ENCODE data around the gene SDCCAG8.

SDCCAG8 gene

GRCh38 chr1:243378669-243379068, 122.8 kb downstream of the SDCCAG8 start:
- TF ChIP-seq, protein P1, sequence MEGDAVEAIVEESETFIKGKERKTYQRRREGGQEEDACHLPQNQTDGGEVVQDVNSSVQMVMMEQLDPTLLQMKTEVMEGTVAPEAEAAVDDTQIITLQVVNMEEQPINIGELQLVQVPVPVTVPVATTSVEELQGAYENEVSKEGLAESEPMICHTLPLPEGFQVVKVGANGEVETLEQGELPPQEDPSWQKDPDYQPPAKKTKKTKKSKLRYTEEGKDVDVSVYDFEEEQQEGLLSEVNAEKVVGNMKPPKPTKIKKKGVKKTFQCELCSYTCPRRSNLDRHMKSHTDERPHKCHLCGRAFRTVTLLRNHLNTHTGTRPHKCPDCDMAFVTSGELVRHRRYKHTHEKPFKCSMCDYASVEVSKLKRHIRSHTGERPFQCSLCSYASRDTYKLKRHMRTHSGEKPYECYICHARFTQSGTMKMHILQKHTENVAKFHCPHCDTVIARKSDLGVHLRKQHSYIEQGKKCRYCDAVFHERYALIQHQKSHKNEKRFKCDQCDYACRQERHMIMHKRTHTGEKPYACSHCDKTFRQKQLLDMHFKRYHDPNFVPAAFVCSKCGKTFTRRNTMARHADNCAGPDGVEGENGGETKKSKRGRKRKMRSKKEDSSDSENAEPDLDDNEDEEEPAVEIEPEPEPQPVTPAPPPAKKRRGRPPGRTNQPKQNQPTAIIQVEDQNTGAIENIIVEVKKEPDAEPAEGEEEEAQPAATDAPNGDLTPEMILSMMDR (IDR thresholded peaks at IDR 0.05): no peak
- H3K36me3 ChIP-seq (ENCODE audit: control insufficient read depth, insufficient read depth, low read length): no peaks in the 10 kb centered on the region
- H3K4me3 ChIP-seq (ENCODE audit: low read depth, low read length): no peak overlapping the region
- H3K4me1 ChIP-seq: no peaks in the 10 kb centered on the region
- H2AFZ ChIP-seq: no peak overlapping the region
- no peaks in the 10 kb centered on the region for H3K27me3 ChIP-seq (ENCODE audit: control insufficient read depth, insufficient read depth, low read length)
- H3K9ac ChIP-seq: no peak overlapping the region
- H3K4me2 ChIP-seq (ENCODE audit: low read length): no peak overlapping the region
- no peaks in the 10 kb centered on the region for H3K79me2 ChIP-seq
- H3K9me3 ChIP-seq (ENCODE audit: control insufficient read depth, low read length): no peaks in the 10 kb centered on the region
- no peak overlapping the region for H3K27ac ChIP-seq

- H3K4me2 ChIP-seq (ENCODE audit: low read length): no peak overlapping the region
- no peaks in the 10 kb centered on the region for H3K27me3 ChIP-seq (ENCODE audit: control insufficient read depth, insufficient read depth, low read length)
- no peak overlapping the region for H2AFZ ChIP-seq
- no peak overlapping the region for H3K9ac ChIP-seq
- no peaks in the 10 kb centered on the region for H3K36me3 ChIP-seq (ENCODE audit: control insufficient read depth, insufficient read depth, low read length)
- H3K27ac ChIP-seq: no peak overlapping the region
- TF ChIP-seq, protein P1 (IDR thresholded peaks at IDR 0.05): no peak
- no peaks in the 10 kb centered on the region for H3K4me1 ChIP-seq
- no peak overlapping the region for H3K4me3 ChIP-seq (ENCODE audit: low read depth, low read length)
- H3K9me3 ChIP-seq (ENCODE audit: control insufficient read depth, low read length): no peaks in the 10 kb centered on the region
- no peaks in the 10 kb centered on the region for H3K79me2 ChIP-seq
Observed at GRCh38 chr1:243379208-243379607, 123.4 kb downstream of the SDCCAG8 start.

DNA sequence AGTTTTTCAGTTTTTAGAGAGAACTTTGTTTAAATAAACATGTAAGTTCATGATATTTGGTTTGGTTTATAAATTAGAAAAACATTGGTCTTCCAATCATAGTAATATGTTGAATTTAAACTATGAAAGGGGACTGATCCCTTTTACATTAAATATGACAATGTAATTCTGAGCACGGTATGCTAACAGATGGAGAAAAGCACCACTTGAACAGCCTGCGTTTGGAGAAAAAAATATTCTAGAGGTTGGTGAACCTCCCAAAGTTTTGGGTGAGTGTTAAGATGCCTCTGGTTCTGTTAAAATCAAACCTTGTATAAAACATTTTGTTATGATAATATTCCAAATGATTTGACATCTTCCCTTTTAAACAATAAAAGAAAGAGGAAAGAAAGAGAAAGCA, 123.9 kb downstream of the SDCCAG8 start:
- Histone ChIP-seq H3K27me3 (ENCODE audit: control insufficient read depth, insufficient read depth, low read length) (no peaks in the 10 kb centered on the region), H3K4me3 (ENCODE audit: low read depth, low read length) (no peak overlapping the region), H3K4me2 (ENCODE audit: low read length) (no peak overlapping the region), H3K9me3 (ENCODE audit: control insufficient read depth, low read length) (no peaks in the 10 kb centered on the region), H3K4me1 (no peaks in the 10 kb centered on the region), H3K79me2 (no peaks in the 10 kb centered on the region), H3K36me3 (ENCODE audit: control insufficient read depth, insufficient read depth, low read length) (no peaks in the 10 kb centered on the region), H3K9ac (no peak overlapping the region), H3K27ac (no peak overlapping the region), H2AFZ (no peak overlapping the region)
- TF ChIP-seq, protein P1 (IDR thresholded peaks at IDR 0.05): no peak

DNA sequence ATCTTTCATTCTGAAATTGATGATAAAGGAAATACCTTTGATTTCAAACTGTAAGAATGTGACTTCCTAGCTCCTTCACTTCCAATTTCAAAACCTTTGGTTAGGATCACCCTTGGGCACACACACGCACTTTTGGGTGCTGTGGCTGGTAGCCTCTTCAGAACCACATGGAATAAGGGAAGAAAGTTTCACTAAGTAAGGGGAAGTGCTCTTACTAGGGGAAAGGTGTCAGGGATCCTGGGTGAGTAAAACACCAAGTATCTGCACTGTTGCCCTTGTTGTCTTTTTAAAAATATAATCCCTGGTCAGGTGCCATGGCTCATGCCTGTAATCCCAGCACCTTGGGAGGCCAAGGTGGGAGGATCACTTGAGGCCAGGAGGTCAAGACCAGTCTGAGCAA, 132.4 kb downstream of the SDCCAG8 start:
- H3K27me3 ChIP-seq (ENCODE audit: control insufficient read depth, insufficient read depth, low read length): no peaks in the 10 kb centered on the region
- H3K4me3 ChIP-seq (ENCODE audit: low read depth, low read length): no peak overlapping the region
- H3K27ac ChIP-seq: no peak overlapping the region
- H3K36me3 ChIP-seq (ENCODE audit: control insufficient read depth, insufficient read depth, low read length): no peaks in the 10 kb centered on the region
- H3K4me2 ChIP-seq (ENCODE audit: low read length): no peak overlapping the region
- TF ChIP-seq, protein P1 (IDR thresholded peaks at IDR 0.05): no peak
- no peak overlapping the region for H3K9ac ChIP-seq
- no peaks in the 10 kb centered on the region for H3K79me2 ChIP-seq
- no peaks in the 10 kb centered on the region for H3K9me3 ChIP-seq (ENCODE audit: control insufficient read depth, low read length)
- no peak overlapping the region for H2AFZ ChIP-seq
- H3K4me1 ChIP-seq: no peaks in the 10 kb centered on the region

DNA sequence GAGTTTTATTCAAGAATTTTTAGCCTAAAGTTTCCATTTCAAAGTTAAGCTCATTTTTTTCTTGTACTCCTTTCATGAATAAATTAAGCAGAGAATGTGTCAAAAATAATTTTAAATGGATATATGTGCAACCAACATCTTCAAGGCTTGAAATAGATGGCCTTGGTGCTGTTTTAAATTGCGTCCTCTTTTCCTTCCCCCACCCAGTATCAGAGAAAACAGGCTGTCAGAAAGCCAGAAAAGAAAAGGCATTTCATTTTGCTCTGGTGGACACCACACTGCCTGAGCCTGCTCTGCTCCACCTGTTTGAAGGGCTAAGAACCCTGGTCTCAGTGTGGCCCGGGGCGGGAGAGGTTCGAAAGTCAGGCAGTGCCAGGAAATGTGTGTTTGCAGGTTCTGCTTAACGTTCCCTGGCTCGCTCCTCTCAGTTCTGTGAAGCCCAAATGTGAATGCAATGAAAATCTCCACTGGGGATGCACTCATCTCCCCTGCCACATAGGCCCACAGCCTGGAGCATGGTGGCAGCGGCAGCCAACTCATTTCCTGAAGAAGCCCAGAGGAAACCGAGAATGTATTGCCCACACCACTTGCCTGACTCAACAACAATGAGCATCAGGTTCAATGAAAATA, 134.4 kb downstream of the SDCCAG8 start:
- TF ChIP-seq, protein P1 (IDR thresholded peaks at IDR 0.05): no peak
- Histone ChIP-seq H2AFZ (no peak overlapping the region), H3K4me2 (ENCODE audit: low read length) (no peak overlapping the region), H3K27ac (no peak overlapping the region), H3K27me3 (ENCODE audit: control insufficient read depth, insufficient read depth, low read length) (no peaks in the 10 kb centered on the region), H3K4me3 (ENCODE audit: low read depth, low read length) (no peak overlapping the region), H3K9me3 (ENCODE audit: control insufficient read depth, low read length) (no peaks in the 10 kb centered on the region), H3K9ac (no peak overlapping the region), H3K36me3 (ENCODE audit: control insufficient read depth, insufficient read depth, low read length) (no peaks in the 10 kb centered on the region), H3K79me2 (no peaks in the 10 kb centered on the region), H3K4me1 (no peaks in the 10 kb centered on the region)
